IMR-90 (cell line): ENCODE data around the gene PRUNE2. TPM values are rescaled to one million over a fixed set of nuclear protein-coding genes. Genes with fewer than 3 reads are reported as not detected.

ENCODE experiments used
- ATAC-seq: fragments of 200-7000 bp; cut with Tn5 transposase; 2 replicates; pipeline ENCODE4 v1.9.1; 2020; ENCODE audit warnings: low read depth, mild to moderate bottlenecking, moderate library complexity
- BruUV-seq: library from RNA; stranded (reverse); fragments of 400-500 nt; replicated peaks from 2 replicates; lab custom pipeline; 2021; lab: Mats Ljungman, UMichigan
- CTCF ChIA-PET: fragments of 300-600 bp; formaldehyde crosslinking; extraction: SDS; loops from one replicate; lab custom pipeline; 2021; ENCODE audit warnings: antibody characterized with exemption; lab: Yijun Ruan, JAX
- POLR2A ChIA-PET: fragments of 300-600 bp; sonication (Branson Sonifier 250); formaldehyde crosslinking; loops from one replicate; lab custom pipeline; 2022; ENCODE audit warnings: antibody characterized with exemption; ENCODE audit not compliant: unreplicated experiment; lab: Charles Lee
- DNase-seq: peaks from one replicate; pipeline ENCODE4 v3.0.0; 2013
- H2AFZ ChIP-seq: replicated peaks from 2 replicates; pipeline ENCODE3; 2013; ENCODE audit warnings: low read length, mild to moderate bottlenecking; ENCODE audit not compliant: poor library complexity
- H2AK5ac ChIP-seq: 2 replicates; pipeline ENCODE4 v1.6.1; 2013; ENCODE audit warnings: low read depth, low read length, inconsistent platforms
- H2AK9ac ChIP-seq: replicated peaks from 2 replicates; pipeline ENCODE3; 2013; ENCODE audit warnings: mild to moderate bottlenecking, low read depth, low read length, moderate library complexity; ENCODE audit not compliant: poor library complexity
- H2BK120ac ChIP-seq: 2 replicates; pipeline ENCODE4 v1.6.1; 2013; ENCODE audit warnings: low read depth, low read length, inconsistent platforms
- H2BK15ac ChIP-seq: 3 replicates; pipeline ENCODE4 v1.6.1; 2013; ENCODE audit warnings: low read depth, low read length, inconsistent platforms
- H2BK20ac ChIP-seq: 2 replicates; pipeline ENCODE4 v1.6.1; 2013; ENCODE audit warnings: low read depth, mild to moderate bottlenecking, inconsistent platforms, low read length, moderate library complexity
- H2BK5ac ChIP-seq: 2 replicates; pipeline ENCODE4 v1.6.1; 2013; ENCODE audit warnings: mild to moderate bottlenecking, low read depth, low read length, inconsistent platforms; ENCODE audit not compliant: poor library complexity, severe bottlenecking
- H3K14ac ChIP-seq: replicated peaks from 2 replicates; pipeline ENCODE4 v1.6.1; 2013; ENCODE audit warnings: low read depth, low read length, inconsistent platforms
- H3K18ac ChIP-seq: 2 replicates; pipeline ENCODE4 v1.6.1; 2013; ENCODE audit warnings: low read depth, low read length, control low read depth
- H3K23ac ChIP-seq: 2 replicates; pipeline ENCODE4 v1.6.1; 2013; ENCODE audit warnings: low read depth, low read length, inconsistent platforms
- H3K27ac ChIP-seq: 2 replicates; pipeline ENCODE4 v1.5.1; 2013; ENCODE audit warnings: mild to moderate bottlenecking, control low read depth, low read length; ENCODE audit not compliant: insufficient read depth
- H3K27me3 ChIP-seq: 2 replicates; pipeline ENCODE4 v1.6.1; 2013; ENCODE audit warnings: low read length; ENCODE audit not compliant: control insufficient read depth, insufficient read depth
- H3K36me3 ChIP-seq: 2 replicates; pipeline ENCODE4 v1.6.1; 2013; ENCODE audit warnings: low read length, mixed read lengths; ENCODE audit not compliant: control insufficient read depth, insufficient read depth
- H3K4ac ChIP-seq: 2 replicates; pipeline ENCODE4 v1.6.1; 2013; ENCODE audit warnings: low read depth, low read length, inconsistent platforms
- H3K4me1 ChIP-seq: 2 replicates; pipeline ENCODE4 v1.6.1; 2013; ENCODE audit warnings: low read length, mixed read lengths; ENCODE audit not compliant: control insufficient read depth, insufficient read depth
- H3K4me2 ChIP-seq: 2 replicates; pipeline ENCODE4 v1.6.1; 2013; ENCODE audit warnings: low read depth, mild to moderate bottlenecking, control low read depth, low read length, moderate library complexity
- H3K4me3 ChIP-seq: 2 replicates; pipeline ENCODE4 v1.5.1; 2013; ENCODE audit warnings: low read depth, mild to moderate bottlenecking, control low read depth, low read length, moderate library complexity; ENCODE audit not compliant: insufficient read depth
- H3K56ac ChIP-seq: 2 replicates; pipeline ENCODE4 v1.6.1; 2013; ENCODE audit warnings: low read length, inconsistent platforms; ENCODE audit not compliant: insufficient read depth; ENCODE audit errors: extremely low read depth
- H3K79me1 ChIP-seq, 2 experiments: 2 replicates each; pipeline ENCODE4 v1.6.1; 2013; ENCODE audit warnings: low read length in 2 of 2, inconsistent platforms in 1 of 2, low read depth in 1 of 2
- H3K9ac ChIP-seq: 2 replicates; pipeline ENCODE4 v1.6.1; 2013; ENCODE audit warnings: low read depth, low read length, control low read depth
- H3K9me1 ChIP-seq: 2 replicates; pipeline ENCODE4 v1.6.1; 2013; ENCODE audit warnings: low read length, inconsistent platforms; ENCODE audit not compliant: insufficient read depth
- H3K9me3 ChIP-seq: 2 replicates; pipeline ENCODE4 v1.6.1; 2013; ENCODE audit warnings: low read length; ENCODE audit not compliant: control insufficient read depth, insufficient read depth
- H4K20me1 ChIP-seq: 2 replicates; pipeline ENCODE4 v1.6.1; 2013; ENCODE audit warnings: low read length, inconsistent platforms; ENCODE audit not compliant: insufficient read depth
- H4K5ac ChIP-seq: 2 replicates; pipeline ENCODE4 v1.6.1; 2013; ENCODE audit warnings: mild to moderate bottlenecking, low read depth, low read length, control low read depth
- H4K8ac ChIP-seq, 2 experiments: 2 replicates each; pipeline ENCODE4 v1.6.1; 2013; ENCODE audit warnings: low read depth in 2 of 2, low read length in 2 of 2, control low read depth in 1 of 2, inconsistent platforms in 1 of 2
- H4K91ac ChIP-seq: 2 replicates; pipeline ENCODE4 v1.6.1; 2013; ENCODE audit warnings: low read depth, low read length, inconsistent platforms; ENCODE audit not compliant: insufficient read depth
- BHLHE40 ChIP-seq: fragments of 150-350 bp; IDR thresholded peaks from 2 replicates; pipeline ENCODE4 v1.6.1; 2016; ENCODE audit warnings: mild to moderate bottlenecking, low read depth, low read length
- CHD1 ChIP-seq: IDR thresholded peaks from 2 replicates; pipeline ENCODE4 v1.6.1; 2012; ENCODE audit warnings: low read depth, low read length, improper control_type of control experiment
- FOS ChIP-seq: fragments of 150-350 bp; IDR thresholded peaks from 2 replicates; pipeline ENCODE4 v1.6.1; 2016; ENCODE audit warnings: low read depth, low read length
- MAFK ChIP-seq: IDR thresholded peaks from 2 replicates; pipeline ENCODE4 v1.6.1; 2012; ENCODE audit warnings: low read depth, low read length, improper control_type of control experiment
- MAZ ChIP-seq: IDR thresholded peaks from 2 replicates; pipeline ENCODE4 v1.6.1; 2012; ENCODE audit warnings: low read depth, mild to moderate bottlenecking, low read length, improper control_type of control experiment, moderate library complexity, borderline replicate concordance
- MXI1 ChIP-seq: IDR thresholded peaks from 2 replicates; pipeline ENCODE4 v1.6.1; 2012; ENCODE audit warnings: low read depth, mild to moderate bottlenecking, low read length, moderate library complexity, borderline replicate concordance
- POLR2A ChIP-seq: IDR thresholded peaks from 2 replicates; pipeline ENCODE4 v1.6.1; 2012; ENCODE audit warnings: mild to moderate bottlenecking, low read depth, low read length
- WGBS, 2 experiments: methylation state at CpG; one replicate each; pipeline versions ENCODE4 v1.1.5 to v1.1.7; 2013; ENCODE audit warnings: missing lambda C conversion rate in 2 of 2; ENCODE audit not compliant: insufficient read length in 1 of 2; ENCODE audit errors: extremely low coverage in 2 of 2; 5-methylcytosine and 5-hydroxymethylcytosine counted together
- dilution Hi-C: fragments of 300-500 bp; cut with HindIII; formaldehyde crosslinking; loops from one replicate; pipeline ENCODE4 v1.14.3; 2018; ENCODE audit warnings: low sequenced_read_pairs; ENCODE audit not compliant: unreplicated experiment
- in situ Hi-C: fragments of 300-500 bp; cut with MboI; formaldehyde crosslinking; loops from 3 replicates; pipeline ENCODE4 v1.14.3; 2019; ENCODE audit warnings: low sequenced_read_pairs, inconsistent platforms, mixed read lengths
- intact Hi-C: fragments of 100-400 bp; cut with micrococcal nuclease; formaldehyde crosslinking; loops from 2 replicates; pipeline ENCODE4 v1.10.0; 2022
- polyA plus RNA-seq, 3 experiments: library from polyadenylated mRNA; depleted of rRNA; stranded (reverse); fragments of >200 nt; gene quantifications; 2 replicates each; pipeline ENCODE4 v1.2.3, GENCODE V29; 2012; ENCODE audit warnings: low replicate concordance in 1 of 3
- total RNA-seq: library from RNA; depleted of rRNA; stranded (reverse); fragments of >200 nt; gene quantifications from 2 replicates; pipeline ENCODE4 v1.2.3, GENCODE V29; 2012

Gene PRUNE2
- total and polyA plus RNA-seq, 2 of the 4 experiments (the other 2 are of a cell fraction): 0.70 to 1.6 TPM

- in situ Hi-C loops: no loop called here
- no peak overlapping the region for H2AK5ac ChIP-seq
- BruUV-seq: no TSS peak
These were observed 19.6 kb downstream of the PRUNE2 start for GRCh38 chr9:76886318-76886717.

More at GRCh38 chr9:76886318-76886717, 19.6 kb downstream of the PRUNE2 start:
- peaks cover 1% of the 10 kb centered on the region; the same call in 1 of the 2 replicates for H3K27me3 ChIP-seq
- H2AFZ ChIP-seq: no peak overlapping the region
- H4K91ac ChIP-seq: no peak overlapping the region
- H3K18ac ChIP-seq: no peak overlapping the region
- no peak overlapping the region for H4K5ac ChIP-seq
- H4K8ac ChIP-seq: no peak overlapping the region
- no peak overlapping the region for H3K27ac ChIP-seq
- no peak overlapping the region for H2BK120ac ChIP-seq
- H2BK5ac ChIP-seq: no peak overlapping the region
- H3K14ac ChIP-seq: no peak overlapping the region
- dilution Hi-C loops (no loop called here), intact Hi-C loops (no loop called here)
- no peak overlapping the region for H3K4me3 ChIP-seq
- H3K4me1 ChIP-seq: no peaks in the 10 kb centered on the region
- H3K4ac ChIP-seq: no peak overlapping the region
- H3K4me2 ChIP-seq: no peak overlapping the region
- H4K20me1 ChIP-seq: no peaks in the 10 kb centered on the region
- ChIA-PET CTCF (no interaction called here), POLR2A (no interaction called here)
- ATAC-seq (no peak), DNase-seq (no peak)
- H2BK15ac ChIP-seq: no peak overlapping the region
- no peak overlapping the region for H2BK20ac ChIP-seq
- no peaks in the 10 kb centered on the region for H3K79me1 ChIP-seq
- H3K23ac ChIP-seq: no peak overlapping the region
- no peak overlapping the region for H3K9ac ChIP-seq
- no peaks in the 10 kb centered on the region for H3K9me1 ChIP-seq
- no peaks in the 10 kb centered on the region for H3K36me3 ChIP-seq
- no CpG with 5 or more reads among the region's 3 CpGs for WGBS, 2 experiments
- H3K56ac ChIP-seq: no peak overlapping the region
- H2AK9ac ChIP-seq: no peak overlapping the region
- H3K9me3 ChIP-seq: no peaks in the 10 kb centered on the region
- TF ChIP-seq FOS (no peak), POLR2A (no peak), MAFK (no peak), CHD1 (no peak), BHLHE40 (no peak), MAZ (no peak), MXI1 (no peak)
